GM18861 (cell line): Measurements from ENCODE around the gene CYFIP2.

Source experiments
- ATAC-seq: cut with Tn5 transposase; IDR thresholded peaks from one replicate; pipeline ENCODE4 v1.9.1; 2021; ENCODE audit not compliant: unreplicated experiment

Gene CYFIP2

DNA sequence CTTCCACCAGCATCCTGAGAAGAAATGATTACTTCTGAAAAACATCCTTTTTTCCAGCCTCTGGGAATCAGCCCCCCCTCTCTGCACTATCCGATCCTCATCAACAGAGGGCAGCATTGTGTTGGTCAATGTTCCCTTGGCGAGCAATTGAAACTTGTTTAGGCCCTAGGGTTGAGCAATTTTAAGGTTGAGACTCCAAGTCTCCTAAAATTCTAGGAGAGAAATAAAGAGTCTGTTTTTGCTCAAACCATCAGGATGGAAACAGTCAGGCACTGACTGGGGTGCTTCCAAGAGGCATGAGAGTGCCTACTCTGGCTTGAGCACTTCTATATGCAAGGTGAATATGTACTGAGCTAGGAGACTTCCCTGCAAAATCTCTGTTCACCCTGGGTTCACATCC is 12.4 kb upstream of the CYFIP2 start:
- ATAC-seq = no peak

DNA sequence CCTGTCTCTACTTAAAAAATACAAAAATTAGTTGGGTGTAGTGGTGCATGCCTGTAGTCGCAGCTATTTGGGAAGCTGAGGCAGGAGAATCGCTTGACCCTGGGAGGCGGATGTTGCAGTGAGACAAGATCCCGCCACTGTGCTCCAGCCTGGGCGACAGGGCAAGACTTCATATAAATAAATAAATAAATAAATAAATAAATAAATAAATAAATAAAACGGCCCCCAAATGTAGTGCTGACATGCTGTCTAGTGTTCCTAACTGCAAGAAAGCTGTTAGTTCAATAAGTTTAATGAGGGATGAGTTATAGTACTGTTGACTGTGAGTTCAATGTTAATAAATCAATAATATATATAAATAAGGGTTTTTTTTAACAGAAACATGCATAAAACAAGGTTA is 7.5 kb upstream of the CYFIP2 start:
- ATAC-seq = no peak

DNA sequence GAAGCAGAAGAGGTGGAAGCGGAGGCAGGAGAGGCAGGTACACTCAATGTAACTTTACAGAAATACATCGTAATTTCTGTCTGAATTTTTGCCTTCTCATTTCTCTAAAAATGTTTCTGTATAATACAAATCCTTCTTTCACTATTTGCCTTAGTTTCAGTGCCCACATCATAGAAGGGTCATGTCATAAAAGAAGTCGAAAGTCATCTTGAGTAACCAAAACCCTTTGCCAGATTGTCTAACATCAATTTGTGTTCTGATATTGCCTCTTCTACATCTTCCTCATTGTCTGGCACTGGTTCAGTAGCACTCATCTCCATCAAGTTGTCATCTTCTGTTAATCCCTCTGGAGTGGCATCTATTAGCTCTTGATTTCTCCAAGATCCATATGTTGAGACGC is 6.2 kb upstream of the CYFIP2 start:
- no peak for ATAC-seq

DNA sequence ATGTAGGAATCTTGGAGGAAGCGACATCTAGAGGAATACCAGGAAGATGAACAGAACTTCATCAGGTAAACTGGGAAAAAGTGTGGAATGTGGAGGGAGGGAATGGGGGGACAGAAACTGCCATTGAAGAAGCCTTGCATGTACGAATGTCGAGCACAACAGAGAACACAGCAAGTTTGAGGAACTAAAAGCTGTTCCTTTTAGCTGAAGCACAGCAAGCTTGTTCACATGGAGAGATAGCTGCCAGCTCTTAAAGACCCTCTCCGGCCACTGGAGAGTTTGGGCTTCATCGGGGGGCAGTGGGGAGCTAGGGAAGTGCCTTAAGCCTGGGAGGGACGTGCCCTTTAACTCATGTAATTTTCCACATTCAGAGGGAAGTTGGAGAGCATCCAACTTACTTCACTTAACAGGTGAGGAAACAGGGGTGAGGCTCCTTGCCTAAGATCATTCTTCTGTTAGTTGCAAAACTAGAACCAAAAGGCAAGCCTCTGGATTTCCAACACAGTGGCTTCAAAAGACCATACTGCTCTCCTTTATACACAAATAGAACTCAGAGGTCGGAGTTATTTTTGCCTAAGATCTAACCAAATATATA is 2.3 kb upstream of the CYFIP2 start:
- no peak for ATAC-seq

DNA sequence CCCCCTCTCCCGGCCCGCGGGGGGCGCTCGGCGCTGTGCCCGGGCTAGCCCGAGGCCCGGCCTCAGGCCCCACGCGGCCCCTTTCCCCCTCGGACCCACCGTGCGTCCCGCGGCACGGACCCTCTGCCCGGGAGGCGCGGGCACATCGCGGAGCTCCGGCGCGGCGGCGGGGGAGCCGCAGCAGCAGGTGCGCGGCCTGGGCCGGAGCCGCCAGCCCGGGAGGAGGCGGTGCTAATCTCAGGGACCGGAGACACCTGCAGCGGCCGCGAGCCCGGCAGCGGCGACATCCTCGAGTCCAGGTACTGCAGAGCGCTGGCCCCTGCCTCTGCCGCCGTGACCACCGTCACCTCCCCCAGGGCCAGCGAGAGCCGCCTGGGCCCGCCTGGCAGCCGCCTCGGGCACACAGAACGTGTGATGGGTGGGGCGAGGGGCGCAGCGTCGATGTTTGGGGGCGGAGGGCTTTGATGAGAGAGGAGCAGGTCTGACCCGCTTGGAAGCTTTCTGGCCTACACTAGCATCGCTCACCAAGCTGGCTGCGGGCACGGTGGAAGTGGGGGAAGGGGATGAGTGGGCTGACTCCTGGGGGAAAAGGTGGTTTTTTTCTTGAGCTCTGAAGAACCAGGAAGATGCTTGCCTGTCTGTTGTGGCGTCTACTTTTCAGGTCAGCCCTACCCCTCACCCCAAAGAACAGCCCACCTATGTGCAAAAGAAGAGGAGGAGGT is 524 bp downstream of the CYFIP2 start:
- peak; percentile 30 for ATAC-seq

DNA sequence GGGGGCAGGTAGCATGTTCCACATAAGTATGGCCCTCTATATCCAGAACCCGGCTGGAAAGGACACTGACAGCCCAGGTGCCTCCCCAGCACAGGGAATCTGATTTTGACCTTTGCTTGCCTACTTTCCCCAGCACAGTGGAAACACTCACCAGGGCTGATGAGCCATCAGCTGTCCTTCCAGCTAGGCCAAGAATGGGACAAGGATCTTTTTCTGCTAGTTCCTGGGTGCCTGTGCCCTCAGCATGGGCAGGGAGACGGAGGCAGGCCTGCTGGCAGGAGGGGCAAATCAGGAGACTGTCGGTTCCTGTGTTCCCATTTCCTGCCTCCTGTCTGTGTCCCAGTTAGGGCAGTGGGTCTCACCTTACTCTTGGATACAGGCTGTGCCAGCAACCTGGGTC is 1.1 kb downstream of the CYFIP2 start:
- ATAC-seq = no peak

DNA sequence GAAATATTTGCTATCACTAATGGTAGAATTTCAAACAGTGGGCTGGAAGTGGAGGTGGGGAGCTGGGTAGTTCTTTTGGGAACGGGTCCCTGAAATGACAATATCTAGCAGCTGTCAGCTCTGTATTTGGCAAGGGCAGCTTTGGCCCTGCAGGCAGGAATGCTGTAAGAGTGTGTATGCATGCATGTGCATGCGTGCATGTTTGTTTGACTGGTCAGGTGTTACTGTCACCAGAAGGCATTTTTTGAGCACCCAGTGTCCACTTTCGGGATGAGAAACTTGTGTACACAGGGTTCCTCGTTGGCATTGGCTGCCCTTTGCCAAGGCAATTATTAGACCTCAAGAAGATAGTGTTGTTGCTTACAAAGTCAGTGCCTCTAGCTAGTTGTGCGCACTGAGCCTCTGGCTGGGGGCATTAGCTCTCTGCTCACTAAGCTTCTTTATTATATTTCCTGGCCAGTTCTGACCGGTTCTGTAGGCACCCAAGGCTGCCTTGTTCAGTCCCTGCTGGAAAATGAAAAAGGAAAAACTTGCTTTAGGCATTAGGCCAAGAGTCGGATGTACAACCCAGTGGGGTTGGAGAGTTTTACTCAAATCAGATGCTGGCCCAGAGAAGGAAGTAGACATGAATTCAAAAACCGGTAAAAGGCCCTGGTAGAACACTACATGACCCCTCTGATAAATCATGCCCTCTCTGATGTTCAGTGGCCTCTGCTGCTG is 2.0 kb downstream of the CYFIP2 start:
- ATAC-seq = no peak

DNA sequence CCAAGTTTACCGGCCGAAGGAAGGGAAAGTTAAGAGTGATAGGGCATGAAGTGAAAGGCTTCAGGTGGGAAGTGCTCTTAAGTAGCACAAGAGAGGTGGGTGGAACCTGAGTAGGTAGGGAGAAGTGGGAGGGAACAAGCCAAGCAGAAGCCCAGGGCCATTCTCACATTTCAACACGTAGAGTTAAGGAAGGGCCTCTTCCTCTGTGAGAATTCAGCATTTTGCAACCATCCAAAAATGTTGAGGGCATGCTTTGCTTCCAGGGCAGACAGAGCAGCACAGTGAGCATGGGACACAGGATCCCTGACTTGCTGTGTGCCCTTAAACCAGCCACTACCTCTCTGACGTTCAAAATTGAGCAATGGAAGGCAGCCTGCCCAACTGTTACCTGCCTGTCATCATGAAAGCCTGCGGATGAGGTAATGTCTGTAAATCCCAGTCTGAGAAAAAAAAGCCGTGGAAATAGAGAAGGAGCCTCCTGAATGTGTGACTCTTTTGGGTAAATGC is 3.3 kb downstream of the CYFIP2 start:
- no peak for ATAC-seq

DNA sequence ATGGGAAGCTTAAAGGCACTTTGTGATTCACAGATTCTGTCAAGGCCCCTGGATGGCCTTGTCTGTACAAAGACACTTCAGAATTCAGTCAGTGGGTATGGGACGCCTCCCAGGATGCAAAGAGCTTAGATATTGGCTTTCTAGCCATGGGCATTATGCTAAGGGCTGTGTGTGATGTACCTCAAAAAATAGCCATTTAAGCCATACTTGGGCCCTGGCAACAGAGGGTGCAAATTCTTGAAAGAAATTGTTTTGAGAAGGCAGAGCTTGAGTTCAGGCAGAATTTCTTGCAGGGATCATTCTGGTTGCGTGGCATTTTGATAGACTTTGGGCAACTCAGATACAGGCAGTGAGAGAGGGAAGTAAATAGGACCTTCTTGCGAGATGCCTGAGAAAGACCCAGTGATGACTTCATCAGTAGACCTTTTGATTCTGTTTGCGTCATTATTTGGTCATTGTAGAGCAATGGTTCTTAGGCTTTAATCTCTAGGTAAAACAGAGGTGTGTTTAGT is 3.9 kb downstream of the CYFIP2 start:
- no peak for ATAC-seq

DNA sequence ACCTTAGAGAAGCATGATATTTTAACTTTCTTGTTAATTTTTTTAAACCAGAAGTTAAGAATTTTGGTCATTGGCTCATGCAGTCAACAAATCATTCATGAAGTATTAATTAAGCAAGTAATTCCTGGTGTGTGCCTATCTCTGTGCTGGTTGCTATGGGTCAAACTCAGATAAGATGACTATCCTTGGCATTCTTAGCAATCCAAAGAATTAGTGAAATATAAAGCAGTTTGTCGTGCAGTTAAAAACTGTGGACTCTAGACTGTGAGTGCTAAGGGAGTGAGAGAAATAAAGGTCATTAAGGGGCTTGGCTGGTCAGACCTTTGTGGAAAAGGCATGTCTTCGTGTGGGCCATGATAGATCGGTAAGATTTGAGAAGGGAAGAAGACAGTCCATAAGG is 4.8 kb downstream of the CYFIP2 start:
- no peak for ATAC-seq

DNA sequence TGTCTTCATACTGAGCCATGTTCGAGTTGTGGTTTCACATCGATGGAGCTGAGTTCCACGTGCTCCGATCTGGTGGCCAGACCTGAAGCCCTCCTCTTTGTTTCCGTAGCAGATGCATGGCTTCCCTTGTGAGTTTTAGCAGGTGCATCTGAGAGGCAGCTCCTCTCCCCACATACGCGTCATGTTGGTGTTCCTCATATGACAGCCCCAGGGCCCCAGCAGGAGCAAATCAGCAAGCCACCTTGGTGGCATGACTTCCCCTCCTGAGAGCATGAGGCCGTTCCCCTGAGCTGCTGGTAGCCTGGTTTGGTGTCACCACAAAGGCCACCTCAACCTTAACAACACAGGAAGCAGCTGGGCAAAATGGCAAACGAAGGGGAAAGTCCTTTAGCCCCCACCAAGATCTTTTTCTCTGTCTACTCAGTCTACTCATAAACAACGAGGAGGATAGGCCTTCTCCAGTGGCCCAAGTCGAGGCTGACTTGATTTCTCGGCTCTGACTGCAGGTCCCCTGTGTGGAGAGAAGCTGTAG is 5.9 kb downstream of the CYFIP2 start:
- peak; percentile 80 for ATAC-seq

DNA sequence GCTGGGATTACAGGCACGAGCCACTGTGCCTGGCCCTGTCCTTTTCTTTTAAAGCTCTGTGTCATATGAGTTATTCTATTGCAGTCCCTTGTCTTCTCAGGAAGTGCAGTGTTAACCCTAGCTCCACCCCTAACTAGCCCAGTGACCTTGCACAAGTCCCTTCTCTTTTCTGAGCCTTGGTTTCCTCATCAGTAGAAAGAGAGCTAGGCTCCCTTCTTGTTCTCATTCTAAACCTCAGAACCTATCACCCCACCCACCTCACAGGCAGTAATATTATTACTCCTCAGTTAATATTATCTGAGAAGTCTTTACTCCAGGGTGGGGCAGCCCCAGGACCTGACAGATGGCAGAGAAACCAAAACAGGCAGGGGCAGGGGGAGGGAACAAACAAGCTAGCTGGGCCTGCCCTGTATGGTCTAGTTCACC is 7.2 kb downstream of the CYFIP2 start:
- peak; percentile 41 for ATAC-seq

DNA sequence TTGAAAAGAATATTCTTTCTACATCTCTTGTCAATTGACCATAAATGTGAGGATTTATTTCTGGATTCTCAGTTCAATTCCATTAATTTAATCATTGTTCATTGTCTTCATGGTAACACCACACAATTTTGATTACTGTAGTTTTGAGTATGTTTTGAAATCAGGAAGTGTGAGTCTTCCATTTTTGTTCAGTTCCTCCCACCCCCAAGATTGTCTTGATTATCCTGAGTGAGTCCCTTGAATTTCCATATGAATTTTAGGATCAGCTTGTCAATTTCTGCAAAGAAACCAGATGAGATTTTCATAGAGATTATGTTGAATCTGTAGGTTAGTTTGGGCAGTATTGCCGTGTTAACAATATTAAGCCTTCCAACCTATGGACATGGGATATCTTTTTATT is 9.5 kb downstream of the CYFIP2 start:
- no peak for ATAC-seq

DNA sequence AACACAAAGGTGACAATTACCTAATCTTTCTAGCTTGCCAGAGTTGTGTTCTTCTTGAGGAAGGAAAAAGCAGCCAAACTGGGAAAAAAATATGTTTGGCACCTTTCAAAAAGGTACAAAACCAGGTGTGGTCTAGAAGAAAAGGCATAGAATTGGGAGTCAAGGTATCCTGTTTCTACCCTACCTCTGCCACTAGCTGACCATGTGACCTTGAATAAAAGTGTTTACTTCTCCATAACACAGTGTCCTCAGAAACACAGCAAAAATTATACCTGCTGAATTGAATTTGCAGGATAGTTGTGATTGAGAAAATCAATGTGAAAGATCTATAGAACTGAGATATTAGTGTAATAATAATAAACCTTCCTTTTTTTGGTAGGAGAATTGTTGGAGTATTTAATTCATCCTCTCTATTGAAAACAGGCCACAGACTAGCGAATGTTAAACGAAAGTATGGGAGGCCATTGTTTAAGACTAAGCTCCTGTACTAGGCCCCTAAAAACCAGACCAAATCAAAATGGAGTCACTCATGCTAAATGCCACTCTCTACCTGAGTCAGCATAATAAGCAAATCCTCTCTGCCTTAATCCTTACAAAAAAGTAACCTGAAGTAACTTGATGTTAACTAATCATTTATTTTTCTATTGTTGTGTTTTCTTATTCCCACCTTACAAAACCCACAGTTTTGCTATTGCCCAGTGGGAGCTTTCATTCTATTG is 12.6 kb downstream of the CYFIP2 start:
- no peak for ATAC-seq

DNA sequence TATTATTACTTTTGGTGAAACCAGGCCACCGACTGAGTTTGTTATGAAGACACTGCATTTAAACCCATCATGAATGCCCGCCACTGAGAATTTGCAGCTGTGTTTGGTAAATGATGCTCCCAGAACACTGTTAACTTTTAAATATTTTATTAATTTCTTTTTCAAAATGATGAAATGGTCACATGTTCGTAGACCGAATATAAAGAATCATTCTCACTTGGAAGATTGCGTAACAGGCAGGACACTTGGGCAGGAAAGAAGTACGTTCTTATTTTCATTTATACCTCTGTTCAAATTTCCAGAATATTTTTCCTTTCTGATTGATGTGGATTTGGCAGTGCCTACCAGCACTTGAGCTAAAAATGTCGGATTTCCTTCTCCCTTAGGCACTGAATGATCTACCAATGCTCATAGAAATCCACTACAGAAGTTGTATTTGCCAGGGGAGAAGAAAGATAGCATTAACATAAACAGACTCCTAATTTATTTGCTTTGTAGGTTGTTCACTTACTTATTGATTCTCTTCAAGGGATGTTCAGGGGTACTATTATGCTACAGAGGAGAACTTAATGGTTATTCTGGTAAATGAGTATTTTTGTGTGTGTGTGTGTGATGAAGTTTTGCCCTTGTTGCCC is 13.8 kb downstream of the CYFIP2 start:
- no peak for ATAC-seq

DNA sequence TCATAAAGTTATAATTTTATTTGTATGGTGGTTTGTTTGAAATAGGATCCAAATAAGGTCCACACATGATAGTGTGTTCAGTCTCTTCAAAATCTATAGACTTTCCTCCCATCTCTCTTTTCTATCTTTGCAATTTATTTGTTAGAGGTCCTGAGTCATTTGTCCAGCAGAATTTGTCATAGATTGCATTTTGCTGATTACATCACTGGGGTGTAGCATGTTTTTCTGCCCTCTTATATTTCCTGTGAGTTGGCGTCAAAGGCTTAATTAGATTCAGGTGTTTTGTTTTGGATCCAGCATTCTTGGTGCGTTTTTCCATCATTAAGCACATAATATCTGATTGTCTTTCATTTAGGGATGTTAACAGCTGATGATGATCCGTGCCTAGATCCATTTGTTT is 15.0 kb downstream of the CYFIP2 start:
- ATAC-seq = no peak

DNA sequence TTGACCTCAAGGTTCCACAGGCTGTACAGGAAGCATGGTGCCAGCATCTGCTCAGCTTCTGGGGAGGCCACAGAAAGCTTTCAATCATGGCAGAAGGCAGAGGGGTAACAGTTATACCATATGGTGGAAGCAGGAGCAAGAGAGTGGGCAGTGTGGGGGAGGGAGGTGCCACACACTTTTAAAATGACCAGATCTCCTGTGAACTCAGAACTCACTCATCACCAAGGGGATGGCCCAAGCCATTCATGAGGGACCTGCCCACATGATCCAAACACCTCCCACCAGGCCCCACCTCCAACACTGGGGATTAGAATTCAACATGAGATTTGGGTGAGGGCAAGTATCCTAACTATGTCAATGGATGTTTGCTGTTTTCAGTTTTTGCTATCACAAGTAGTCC is 16.2 kb downstream of the CYFIP2 start:
- ATAC-seq = no peak

DNA sequence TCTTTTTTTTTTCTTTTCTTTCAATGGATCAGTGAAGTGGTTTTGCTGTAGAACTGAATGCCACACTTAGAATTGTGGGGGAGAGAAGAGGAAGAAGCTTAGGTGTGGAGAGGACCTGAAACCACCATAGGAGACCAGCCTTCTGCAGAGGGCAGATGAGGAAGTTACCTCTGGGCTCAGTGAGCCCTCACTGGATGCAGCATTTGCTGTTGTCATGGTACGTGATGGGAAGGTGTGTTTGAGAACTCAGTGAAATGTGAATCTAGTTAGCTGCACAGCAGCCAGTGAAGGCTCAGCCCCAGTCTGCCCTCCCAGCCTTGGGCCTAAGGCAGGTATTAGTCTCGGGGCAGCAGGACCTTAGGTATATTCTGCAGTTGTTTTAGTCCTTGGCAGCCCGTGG is 17.5 kb downstream of the CYFIP2 start:
- peak; percentile 99 for ATAC-seq

DNA sequence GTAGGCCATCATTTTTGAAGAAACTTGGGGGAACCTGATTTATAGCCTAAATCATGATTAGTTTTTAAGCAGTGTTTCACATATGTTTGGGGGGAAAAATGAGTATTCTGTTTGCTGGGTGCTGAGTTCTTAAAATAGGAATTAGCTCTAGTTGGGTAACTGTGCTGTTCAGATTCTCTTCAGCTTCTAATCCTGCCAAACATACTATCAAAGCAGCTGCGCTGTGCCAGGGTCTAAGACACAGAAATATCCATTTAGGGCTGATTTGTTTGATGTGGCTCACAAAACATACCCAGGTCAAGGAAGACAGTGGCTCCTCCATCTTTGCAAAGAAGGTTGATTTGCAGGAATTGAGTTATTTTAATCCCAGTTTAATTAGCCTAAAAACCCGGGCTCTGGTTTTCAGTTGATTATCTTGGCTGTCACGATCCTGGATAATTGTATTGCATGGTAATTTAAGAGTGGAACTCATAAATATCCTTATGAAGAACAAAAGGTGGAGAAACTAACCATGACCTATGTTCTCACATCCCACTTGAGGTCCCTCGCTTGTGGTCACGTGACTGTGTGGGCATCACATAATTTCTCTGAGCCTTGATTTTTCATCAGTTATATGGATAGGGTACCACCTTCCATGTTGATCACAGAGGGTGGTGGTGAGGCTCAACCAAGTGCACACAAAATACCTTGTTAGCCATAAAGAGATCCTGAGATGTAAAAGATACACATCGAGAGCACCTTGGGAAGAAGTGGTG is 18.7 kb downstream of the CYFIP2 start:
- ATAC-seq = no peak
